Measurements from ENCODE around the gene HHIPL1. TPM values are rescaled to one million over a fixed set of nuclear protein-coding genes. Genes with fewer than 3 reads are reported as not detected.

Gene HHIPL1
- total and polyA plus RNA-seq, 2 of the 8 experiments (the other 6 are each of a cell fraction or from before 2014, with no cell fraction given): 1.5 to 2.6 TPM

GRCh38 chr14:99628887-99629618 lies 15.9 kb upstream of the HHIPL1 start (continued):
- TF ChIP-seq RNF2 (IDR thresholded peaks at IDR 0.05; ENCODE audit: borderline replicate concordance, low read depth, low read length, missing control alignments, poor library complexity, severe bottlenecking) (no peak), CHD1 (IDR thresholded peaks at IDR 0.05; ENCODE audit: low read depth, low read length) (no peak), CHD2 (IDR thresholded peaks at IDR 0.05; ENCODE audit: low read length) (no peak), POLR2A (IDR thresholded peaks at IDR 0.05; ENCODE audit: control extremely low read depth in 1 of 2, low read depth in 2 of 2, low read length in 2 of 2) (no peak), HDAC2 (IDR thresholded peaks at IDR 0.05; ENCODE audit: borderline replicate concordance in 1 of 2, low read depth in 2 of 2, low read length in 2 of 2) (0 out of 4 replicates have a peak, but pooled peaks of 1 of the 2 experiments have one; percentile 45), FOSL1 (IDR thresholded peaks at IDR 0.05; ENCODE audit: insufficient read depth, low read depth, low read length) (no peak), GABPA (IDR thresholded peaks at IDR 0.05; ENCODE audit: borderline replicate concordance, insufficient read depth, low read length) (peak; percentile 55; the same call in 1 of the 2 replicates), BCL11A (IDR thresholded peaks at IDR 0.05; ENCODE audit: low read depth in 2 of 2, low read length in 2 of 2) (no peak), TBP (IDR thresholded peaks at IDR 0.05; ENCODE audit: low read depth, low read length) (no peak), EP300 (IDR thresholded peaks at IDR 0.05; ENCODE audit: borderline replicate concordance in 1 of 2, low read depth in 2 of 2, low read length in 2 of 2) (no peak), RBBP5 (IDR thresholded peaks at IDR 0.05; ENCODE audit: borderline replicate concordance, low read depth, low read length) (no peak), NRF1 (IDR thresholded peaks at IDR 0.05; ENCODE audit: low read depth, low read length) (no peak), ATF3 (IDR thresholded peaks at IDR 0.05; ENCODE audit: insufficient read depth, low read depth, low read length) (peak; percentile 59; the same call in 1 of the 2 replicates), YY1 (IDR thresholded peaks at IDR 0.05; ENCODE audit: low read depth, low read length) (0 out of 2 replicates have a peak, but pooled peaks have one; percentile 29), ZNF274 (IDR thresholded peaks at IDR 0.05; ENCODE audit: borderline replicate concordance, extremely low read depth, low read length) (no peak), CTCF (IDR thresholded peaks at IDR 0.05; ENCODE audit: control extremely low read depth in 1 of 3, insufficient read depth in 1 of 3, low read depth in 1 of 3, low read length in 3 of 3) (peak in 2 of 3 experiments; percentile 99; a peak in 3 of 4 replicates)

Data from H1 (cell line).